K562 (cell line): ENCODE measurements around the gene IQCN. TPM values are rescaled to one million over a fixed set of nuclear protein-coding genes. Genes with fewer than 3 reads are reported as not detected.

Source experiments
- FOXM1 ChIP-seq, 2 experiments: fragments of 450-650 bp in 1 of 2; sonication (generic) in 1 of 2; formaldehyde crosslinking in 1 of 2; IDR thresholded peaks; 2 replicates each; pipeline versions ENCODE4 v1.6.1 to v1.9.0; 2017 to 2022; ENCODE audit warnings: low read depth in 2 of 2, mild to moderate bottlenecking in 2 of 2, missing genetic modification reagents in 1 of 2, moderate library complexity in 1 of 2
- IRF1 ChIP-seq: sonication (generic); formaldehyde crosslinking; IDR thresholded peaks from 2 replicates; pipeline ENCODE4 v1.8.0; 2022; ENCODE audit warnings: missing genetic modification reagents, mild to moderate bottlenecking, borderline replicate concordance
- MGA ChIP-seq: fragments of 450-650 bp; IDR thresholded peaks from 2 replicates; pipeline ENCODE4 v1.6.1; 2016; ENCODE audit warnings: mild to moderate bottlenecking, moderate library complexity
- NR1H2 ChIP-seq: sonication (generic); formaldehyde crosslinking; IDR thresholded peaks from 2 replicates; pipeline ENCODE4 v1.4.0; 2020; ENCODE audit warnings: mild to moderate bottlenecking, missing genetic modification reagents
- RBM22 ChIP-seq: fragments of 200-400 bp; formaldehyde crosslinking; IDR thresholded peaks from 2 replicates; pipeline ENCODE4 v1.6.1; 2018; ENCODE audit warnings: low read length, low read depth; ENCODE audit not compliant: poor library complexity, severe bottlenecking
- SAFB2 ChIP-seq: fragments of 200-400 bp; formaldehyde crosslinking; IDR thresholded peaks from 2 replicates; pipeline ENCODE4 v1.6.1; 2018; ENCODE audit warnings: borderline replicate concordance, low read length, low read depth, moderate library complexity; ENCODE audit not compliant: severe bottlenecking
- TAF9B ChIP-seq: fragments of 450-650 bp; IDR thresholded peaks from 2 replicates; pipeline ENCODE4 v1.6.1; 2018; ENCODE audit warnings: mild to moderate bottlenecking; ENCODE audit not compliant: partially characterized antibody
- ZNF212 ChIP-seq: fragments of 450-650 bp; formaldehyde crosslinking; IDR thresholded peaks from 2 replicates; pipeline ENCODE4 v1.4.0; 2020; ENCODE audit warnings: mild to moderate bottlenecking
- ZNF764 ChIP-seq: fragments of 250-450 bp; sonication (Bioruptor Pico); IDR thresholded peaks from 2 replicates; pipeline ENCODE4 v1.4.0; 2020; ENCODE audit warnings: low read depth, mild to moderate bottlenecking, moderate library complexity
- ZNF778 ChIP-seq: fragments of 450-650 bp; formaldehyde crosslinking; IDR thresholded peaks from 2 replicates; pipeline ENCODE4 v1.4.0; 2020; ENCODE audit warnings: mild to moderate bottlenecking, moderate library complexity
- ZNF830 ChIP-seq: fragments of 250-450 bp; sonication (Bioruptor Pico); IDR thresholded peaks from 2 replicates; pipeline ENCODE4 v1.5.0; 2021; ENCODE audit warnings: mild to moderate bottlenecking
- polyA plus RNA-seq, 8 experiments: library from polyadenylated mRNA; depleted of rRNA in 4 of 8; stranded (reverse) in 5 of 8; unstranded in 3 of 8; fragments of >200 nt; fragmentation: Nextera tagmentation in 2 of 8; fragmentation: Illumina TruSeq in 1 of 8; extraction: Ambion mirVana in 2 of 8; extraction: Trizol in 1 of 8; gene quantifications; 2 replicates each; pipeline versions ENCODE4 v1.2.1 to v1.2.3, GENCODE V29; 2011 to 2014; ENCODE audit warnings: inconsistent platforms in 1 of 8, missing spikeins in 1 of 8
- total RNA-seq, 7 experiments: library from RNA; depleted of rRNA in 6 of 7; stranded (reverse); fragments of >200 nt in 6 of 7; fragmentation: Illumina TruSeq in 2 of 7; extraction: Trizol in 2 of 7; gene quantifications; 2 replicates each; pipeline versions ENCODE4 v1.2.1 to v1.2.3, GENCODE V29; 2011 to 2021; ENCODE audit warnings: low replicate concordance in 1 of 7
- TF ChIP-seq, protein P1 (sequence below): fragments of 250-450 bp; sonication (Bioruptor Pico); IDR thresholded peaks from 2 replicates; pipeline ENCODE4 v1.5.0; 2022; ENCODE audit warnings: mild to moderate bottlenecking

The IQCN gene
- total and polyA plus RNA-seq, 9 of the 15 experiments (the other 6 are each of a cell fraction or from before 2014, with no cell fraction given): 0.01 to 0.07 (median 0.04) TPM; not detected in 3

DNA sequence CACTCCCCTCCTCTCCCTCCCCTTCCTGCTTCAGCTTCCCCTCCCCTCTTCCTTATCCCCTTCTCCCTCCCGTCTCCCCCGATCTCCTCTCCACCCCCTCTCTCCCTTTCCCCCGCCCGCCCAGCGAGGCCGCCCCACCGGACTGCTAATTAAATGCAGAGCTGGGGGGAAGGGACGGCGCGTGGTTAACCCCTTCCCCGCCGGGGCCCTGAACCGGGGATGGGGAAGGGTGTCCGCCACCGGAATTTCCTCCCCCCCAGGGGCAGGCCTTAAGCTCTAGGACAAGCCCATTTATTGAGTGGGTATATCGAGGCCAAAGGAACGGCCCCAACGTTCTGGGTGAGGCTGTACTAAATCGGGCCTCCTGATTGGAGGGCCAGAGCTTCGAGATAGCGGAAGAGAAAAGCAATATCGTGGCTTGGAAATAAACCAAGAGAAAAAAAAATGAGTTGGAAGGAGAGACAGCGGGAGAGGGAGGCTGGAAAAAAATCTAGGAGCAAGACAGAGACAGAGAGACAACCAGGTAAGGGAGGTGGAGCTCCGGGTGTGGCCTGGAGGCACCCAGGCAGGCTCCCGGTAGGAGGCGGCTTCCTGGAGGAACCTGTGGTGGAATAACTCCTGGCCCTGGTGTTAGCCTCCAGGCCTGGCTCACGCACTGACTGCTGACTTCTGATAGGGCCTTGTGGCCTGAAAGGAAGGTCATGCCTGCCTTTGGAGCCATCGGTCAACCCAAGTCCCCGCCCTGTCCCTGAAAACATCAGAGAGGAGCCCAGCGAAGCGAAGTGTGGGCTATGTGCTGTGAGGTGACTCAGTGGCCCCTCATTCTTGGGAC lies 18.8 kb upstream of the IQCN start (continued):
- TF ChIP-seq IRF1 (CRISPR knock-in tag) (no peak), RBM22 (no peak), MGA (no peak; the same call in 1 of the 2 replicates), TAF9B (no peak), ZNF778 (CRISPR knock-in tag) (no peak), ZNF212 (CRISPR knock-in tag) (no peak), NR1H2 (CRISPR knock-in tag) (no peak), SAFB2 (no peak), ZNF764 (CRISPR knock-in tag) (no peak), ZNF830 (CRISPR knock-in tag) (no peak), FOXM1 (IDR thresholded peaks at IDR 0.05; ENCODE audit: low read depth) (peak; percentile 51), FOXM1 (CRISPR knock-in tag; IDR thresholded peaks at IDR 0.05; ENCODE audit: low read depth) (no peak)
- TF ChIP-seq, protein P1, sequence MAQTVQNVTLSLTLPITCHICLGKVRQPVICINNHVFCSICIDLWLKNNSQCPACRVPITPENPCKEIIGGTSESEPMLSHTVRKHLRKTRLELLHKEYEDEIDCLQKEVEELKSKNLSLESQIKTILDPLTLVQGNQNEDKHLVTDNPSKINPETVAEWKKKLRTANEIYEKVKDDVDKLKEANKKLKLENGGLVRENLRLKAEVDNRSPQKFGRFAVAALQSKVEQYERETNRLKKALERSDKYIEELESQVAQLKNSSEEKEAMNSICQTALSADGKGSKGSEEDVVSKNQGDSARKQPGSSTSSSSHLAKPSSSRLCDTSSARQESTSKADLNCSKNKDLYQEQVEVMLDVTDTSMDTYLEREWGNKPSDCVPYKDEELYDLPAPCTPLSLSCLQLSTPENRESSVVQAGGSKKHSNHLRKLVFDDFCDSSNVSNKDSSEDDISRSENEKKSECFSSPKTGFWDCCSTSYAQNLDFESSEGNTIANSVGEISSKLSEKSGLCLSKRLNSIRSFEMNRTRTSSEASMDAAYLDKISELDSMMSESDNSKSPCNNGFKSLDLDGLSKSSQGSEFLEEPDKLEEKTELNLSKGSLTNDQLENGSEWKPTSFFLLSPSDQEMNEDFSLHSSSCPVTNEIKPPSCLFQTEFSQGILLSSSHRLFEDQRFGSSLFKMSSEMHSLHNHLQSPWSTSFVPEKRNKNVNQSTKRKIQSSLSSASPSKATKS (CRISPR knock-in tag): no peak
